BE2C (cell line): Measurements from ENCODE around the gene TRPV4.

Experiments
- DNase-seq: peaks from one replicate; pipeline ENCODE4 v3.0.0-alpha.2; 2020
- H3K27me3 ChIP-seq: fragments of 250-450 bp; sonication (Bioruptor Pico); 2 replicates; pipeline ENCODE4 v1.5.1; 2020; ENCODE audit warnings: mild to moderate bottlenecking
- H3K36me3 ChIP-seq: fragments of 250-450 bp; sonication (Bioruptor Pico); 2 replicates; pipeline ENCODE4 v1.5.1; 2020; ENCODE audit warnings: mild to moderate bottlenecking
- H3K4me1 ChIP-seq: fragments of 250-450 bp; sonication (Bioruptor Pico); 2 replicates; pipeline ENCODE4 v1.5.1; 2020
- H3K4me3 ChIP-seq: 2 replicates; pipeline ENCODE4 v1.5.1; 2011; ENCODE audit warnings: low read depth, low read length
- H3K9me3 ChIP-seq: fragments of 250-450 bp; sonication (Bioruptor Pico); 2 replicates; pipeline ENCODE4 v1.5.1; 2020
- TF ChIP-seq, protein P1 (sequence below): IDR thresholded peaks from 2 replicates; pipeline ENCODE4 v1.5.1; 2012; ENCODE audit warnings: mild to moderate bottlenecking, low read depth, low read length

TRPV4 gene

DNA sequence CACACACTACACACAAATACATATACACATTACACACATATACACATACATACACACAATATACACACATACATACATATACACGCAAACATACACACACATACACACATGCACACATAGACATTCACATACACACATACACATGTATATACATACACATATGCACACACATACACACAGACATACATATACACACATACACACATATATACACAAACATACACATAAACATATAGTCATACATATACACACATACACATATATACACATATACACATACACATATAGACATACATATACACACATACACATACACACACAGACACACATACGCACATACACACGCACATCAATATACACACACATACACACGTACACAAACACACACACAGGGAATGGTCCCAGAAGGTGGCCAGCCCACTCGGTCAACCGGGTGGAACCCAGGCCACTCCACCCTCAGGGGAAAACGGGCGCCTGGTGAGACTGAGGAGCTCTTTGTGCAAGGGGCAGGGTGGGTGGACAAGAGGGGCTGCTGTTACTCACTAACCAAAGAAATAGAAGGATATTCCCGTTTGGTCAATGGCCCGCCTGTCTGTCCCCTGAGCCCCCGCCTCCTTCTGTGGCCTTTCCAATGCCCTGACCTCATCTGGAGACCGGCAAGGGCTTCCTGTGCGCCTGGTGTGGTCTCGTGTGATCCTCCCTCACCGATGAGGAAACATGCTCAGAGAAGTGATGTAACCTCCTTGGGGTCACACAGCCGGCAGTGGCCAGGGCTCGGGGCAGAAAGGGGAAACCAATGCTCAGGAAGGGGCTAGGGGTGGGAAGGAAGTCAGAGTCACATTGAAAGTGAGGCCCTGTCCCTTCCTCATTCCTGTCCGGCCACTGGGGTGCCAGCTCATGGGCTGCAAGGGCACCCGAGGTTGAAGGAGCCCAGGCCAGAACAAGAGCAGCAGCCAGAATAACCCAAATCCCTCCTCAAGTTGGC, 5.3 kb downstream of the TRPV4 start:
- TF ChIP-seq, protein P1, sequence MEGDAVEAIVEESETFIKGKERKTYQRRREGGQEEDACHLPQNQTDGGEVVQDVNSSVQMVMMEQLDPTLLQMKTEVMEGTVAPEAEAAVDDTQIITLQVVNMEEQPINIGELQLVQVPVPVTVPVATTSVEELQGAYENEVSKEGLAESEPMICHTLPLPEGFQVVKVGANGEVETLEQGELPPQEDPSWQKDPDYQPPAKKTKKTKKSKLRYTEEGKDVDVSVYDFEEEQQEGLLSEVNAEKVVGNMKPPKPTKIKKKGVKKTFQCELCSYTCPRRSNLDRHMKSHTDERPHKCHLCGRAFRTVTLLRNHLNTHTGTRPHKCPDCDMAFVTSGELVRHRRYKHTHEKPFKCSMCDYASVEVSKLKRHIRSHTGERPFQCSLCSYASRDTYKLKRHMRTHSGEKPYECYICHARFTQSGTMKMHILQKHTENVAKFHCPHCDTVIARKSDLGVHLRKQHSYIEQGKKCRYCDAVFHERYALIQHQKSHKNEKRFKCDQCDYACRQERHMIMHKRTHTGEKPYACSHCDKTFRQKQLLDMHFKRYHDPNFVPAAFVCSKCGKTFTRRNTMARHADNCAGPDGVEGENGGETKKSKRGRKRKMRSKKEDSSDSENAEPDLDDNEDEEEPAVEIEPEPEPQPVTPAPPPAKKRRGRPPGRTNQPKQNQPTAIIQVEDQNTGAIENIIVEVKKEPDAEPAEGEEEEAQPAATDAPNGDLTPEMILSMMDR = no peak
- no peaks in the 10 kb centered on the region for H3K36me3 ChIP-seq
- peaks cover 15% of the 10 kb centered on the region for H3K27me3 ChIP-seq
- DNase-seq = no peak
- no peaks in the 10 kb centered on the region for H3K9me3 ChIP-seq
- no peaks in the 10 kb centered on the region for H3K4me1 ChIP-seq
- no peak overlapping the region for H3K4me3 ChIP-seq

DNA sequence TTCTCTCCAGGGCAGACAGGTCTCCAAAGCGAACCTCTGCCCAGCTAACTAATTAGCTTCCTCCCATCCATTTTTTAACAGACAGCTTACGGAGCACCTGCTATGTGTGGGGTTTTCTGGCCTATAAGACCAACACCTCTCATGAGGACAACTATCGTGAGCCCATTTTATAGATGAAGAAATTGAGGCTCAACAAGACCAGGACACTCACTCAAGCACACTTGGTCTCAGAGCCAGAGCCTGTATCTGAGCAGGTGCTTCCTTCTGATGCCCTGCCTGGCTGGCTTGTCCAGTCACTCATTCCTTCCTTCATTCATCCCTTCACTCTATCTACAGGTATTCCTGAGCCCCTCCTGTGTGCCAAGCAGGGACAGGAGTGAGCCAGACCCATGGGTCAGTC, 6.1 kb downstream of the TRPV4 start:
- no peak overlapping the region for H3K4me3 ChIP-seq
- TF ChIP-seq, protein P1 = no peak
- H3K27me3 ChIP-seq = peaks cover 10% of the 10 kb centered on the region

DNA sequence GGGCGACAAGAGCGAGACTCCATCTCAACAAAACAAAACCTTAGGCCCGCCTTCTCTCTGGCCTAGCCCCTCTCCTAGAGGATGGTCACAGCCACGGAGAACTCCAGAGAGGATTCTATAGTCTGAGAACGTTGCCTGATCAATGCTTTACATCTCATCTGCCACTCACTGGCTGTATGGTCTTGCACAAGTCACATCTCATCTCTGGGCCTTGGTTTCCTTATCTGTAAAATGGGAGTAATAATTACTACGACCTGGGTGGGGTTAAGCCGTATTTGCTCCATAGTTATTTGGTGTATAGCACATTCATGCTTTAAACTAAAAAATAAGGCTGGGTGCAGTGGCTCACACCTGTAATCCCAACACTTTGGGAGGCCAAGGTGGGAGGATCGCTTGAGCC, 8.5 kb downstream of the TRPV4 start:
- no peaks in the 10 kb centered on the region for H3K4me1 ChIP-seq
- TF ChIP-seq, protein P1 = no peak
- H3K4me3 ChIP-seq = no peak overlapping the region
- DNase-seq = no peak
- H3K9me3 ChIP-seq = no peaks in the 10 kb centered on the region
- H3K36me3 ChIP-seq = no peaks in the 10 kb centered on the region
- H3K27me3 ChIP-seq = 0 out of 2 replicates have a peak, but pooled peaks cover 3% of the 10 kb centered on the region

More for the DNA sequence above, 6.1 kb downstream of the TRPV4 start:
- no peak for DNase-seq
- Histone ChIP-seq H3K36me3 (no peaks in the 10 kb centered on the region), H3K9me3 (no peaks in the 10 kb centered on the region), H3K4me1 (no peaks in the 10 kb centered on the region)

DNA sequence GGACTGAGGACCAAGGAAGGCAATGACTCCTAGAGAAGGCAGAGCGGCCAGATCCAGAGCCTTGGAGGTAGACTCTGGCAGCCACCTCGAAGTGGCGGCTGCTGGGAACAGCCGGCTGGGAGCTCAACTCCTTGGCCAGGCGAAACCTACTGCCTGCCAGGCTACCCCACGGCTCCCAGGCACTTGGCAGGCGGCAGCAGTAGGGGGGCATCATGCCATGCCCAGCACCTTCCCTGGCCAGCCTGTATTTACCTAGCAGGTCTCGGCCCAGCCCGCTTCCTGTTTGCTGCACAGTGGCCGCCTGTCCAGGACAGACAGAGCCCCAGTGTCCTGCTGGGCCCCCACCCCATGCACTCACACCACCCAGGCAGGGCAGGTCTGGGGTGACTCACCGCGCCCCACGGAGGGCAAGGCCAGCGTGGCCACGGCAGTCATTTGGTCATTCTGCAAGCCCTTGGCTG, 10.2 kb downstream of the TRPV4 start:
- peaks cover 3% of the 10 kb centered on the region; the same call in 1 of the 2 replicates for H3K27me3 ChIP-seq
- no peak overlapping the region for H3K4me3 ChIP-seq
- TF ChIP-seq, protein P1 = no peak
- DNase-seq = no peak
- H3K4me1 ChIP-seq = no peaks in the 10 kb centered on the region
- no peaks in the 10 kb centered on the region for H3K9me3 ChIP-seq
- H3K36me3 ChIP-seq = no peaks in the 10 kb centered on the region

GRCh38 chr12:109822416-109822815, 10.8 kb downstream of the TRPV4 start:
- TF ChIP-seq, protein P1 = no peak
- no peak overlapping the region for H3K4me3 ChIP-seq
- H3K4me1 ChIP-seq = no peaks in the 10 kb centered on the region

GRCh38 chr12:109821968-109822367, 11.2 kb downstream of the TRPV4 start:
- H3K36me3 ChIP-seq = no peaks in the 10 kb centered on the region
- H3K9me3 ChIP-seq = no peaks in the 10 kb centered on the region
- H3K4me1 ChIP-seq = no peaks in the 10 kb centered on the region
- no peak overlapping the region for H3K4me3 ChIP-seq
- peaks cover 3% of the 10 kb centered on the region; the same call in 1 of the 2 replicates for H3K27me3 ChIP-seq
- DNase-seq = no peak
- TF ChIP-seq, protein P1 = no peak

More at GRCh38 chr12:109822416-109822815, 10.8 kb downstream of the TRPV4 start:
- peaks cover 3% of the 10 kb centered on the region; the same call in 1 of the 2 replicates for H3K27me3 ChIP-seq
- no peak for DNase-seq
- no peaks in the 10 kb centered on the region for H3K9me3 ChIP-seq
- no peaks in the 10 kb centered on the region for H3K36me3 ChIP-seq
